NCI-H2029 treated with DMSO at 0.1 percent for 48 hours (cell line): Measurements from ENCODE around the gene COL18A1.

Experiments
- DNase-seq: peaks from one replicate; lab custom pipeline; 2025; lab: John Stamatoyannopoulos, UW

Gene COL18A1

GRCh38 chr21:45480701-45481500 is 75.9 kb downstream of the COL18A1 start:
- DNase-seq, result no peak

- DNase-seq, result no peak
Observed at GRCh38 chr21:45481566-45481965, 76.6 kb downstream of the COL18A1 start.

DNA sequence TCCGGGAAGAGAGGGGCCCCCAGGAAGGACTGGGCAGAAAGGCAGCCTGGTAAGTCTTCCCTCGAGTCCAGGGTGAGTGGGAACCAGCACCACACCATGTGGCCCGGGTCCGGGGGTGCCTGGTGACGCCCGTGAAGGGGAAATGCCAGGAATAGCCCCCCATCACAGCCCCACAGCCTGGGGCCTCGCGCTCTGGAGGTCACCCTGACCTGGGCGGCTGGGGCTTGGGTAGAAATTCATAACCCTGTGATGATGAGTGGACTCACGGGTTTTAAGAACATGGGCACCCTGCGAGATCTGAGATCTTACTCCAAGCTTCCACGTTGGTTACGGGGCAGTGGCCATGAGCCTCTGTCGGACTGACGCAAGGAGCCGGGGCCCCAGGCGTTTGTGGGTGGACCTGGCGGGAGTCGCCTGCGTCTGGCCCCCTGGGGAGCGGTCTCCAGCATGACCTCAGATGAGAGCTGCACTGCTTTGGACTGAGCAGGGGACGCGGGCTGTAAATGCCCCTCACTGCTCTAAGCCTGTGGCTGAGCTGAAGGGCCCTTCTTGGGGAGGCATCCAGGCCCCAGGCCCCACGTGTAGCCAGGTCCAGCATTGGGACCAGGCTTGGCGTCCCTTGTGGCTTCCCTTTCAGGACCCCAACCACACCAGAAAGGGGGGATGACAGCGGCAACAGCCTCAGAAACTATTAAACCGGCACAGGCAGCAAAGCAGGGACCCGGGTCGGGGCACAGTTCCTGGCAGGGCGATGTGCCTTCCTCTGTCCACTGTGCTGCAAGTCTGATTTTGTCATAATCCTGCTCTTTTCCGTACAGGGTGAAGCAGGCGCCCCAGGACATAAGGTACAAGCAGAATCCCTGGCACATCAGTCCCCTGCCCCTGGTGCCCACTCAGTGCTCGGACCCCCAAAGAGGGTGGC is 77.3 kb downstream of the COL18A1 start:
- no peak for DNase-seq

DNA sequence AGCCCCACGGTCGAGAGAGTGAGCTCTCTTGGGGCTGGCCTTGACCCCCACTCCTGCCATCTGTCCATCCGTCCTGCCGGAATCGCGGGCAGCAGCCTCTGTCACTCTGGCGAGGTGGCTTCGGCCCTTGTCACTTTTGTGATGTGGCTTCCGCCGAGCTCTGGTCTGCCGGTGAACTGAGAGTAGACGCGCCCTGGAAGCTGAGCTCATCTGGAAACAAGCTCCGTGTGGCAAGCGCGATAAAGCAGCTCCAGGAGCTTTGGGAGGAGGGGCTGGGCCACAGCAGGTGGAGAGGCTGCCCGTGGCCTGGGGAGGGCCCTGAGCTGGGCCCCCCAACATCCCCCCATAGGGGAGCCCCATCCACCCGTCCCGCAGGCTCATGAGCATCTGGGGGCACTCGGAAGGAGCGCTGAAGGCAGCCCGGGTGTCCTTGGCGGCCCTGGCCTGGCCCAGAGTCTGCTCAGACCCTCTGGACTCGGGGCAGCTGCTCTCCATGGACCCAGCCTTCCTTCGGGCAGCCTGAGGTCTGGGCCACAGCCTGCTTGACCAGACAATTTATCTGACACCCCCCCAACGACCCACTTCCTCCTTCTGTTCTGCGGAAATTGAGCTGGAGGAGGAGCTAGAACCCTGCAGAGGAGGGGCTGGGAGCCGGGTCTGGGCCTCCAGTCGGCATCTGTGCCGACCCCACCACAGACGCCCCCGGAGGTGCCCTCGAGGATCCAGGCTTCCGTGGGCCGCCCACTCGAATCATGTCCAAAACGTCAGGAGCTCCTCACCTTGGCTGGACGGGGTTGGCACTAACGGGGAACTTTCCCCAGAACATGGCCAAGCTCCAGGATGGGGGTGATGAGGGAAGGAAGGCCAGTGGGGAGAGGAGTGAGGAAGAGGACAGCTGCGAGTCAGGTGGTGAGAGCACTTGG is 78.2 kb downstream of the COL18A1 start:
- DNase-seq, result no peak

DNA sequence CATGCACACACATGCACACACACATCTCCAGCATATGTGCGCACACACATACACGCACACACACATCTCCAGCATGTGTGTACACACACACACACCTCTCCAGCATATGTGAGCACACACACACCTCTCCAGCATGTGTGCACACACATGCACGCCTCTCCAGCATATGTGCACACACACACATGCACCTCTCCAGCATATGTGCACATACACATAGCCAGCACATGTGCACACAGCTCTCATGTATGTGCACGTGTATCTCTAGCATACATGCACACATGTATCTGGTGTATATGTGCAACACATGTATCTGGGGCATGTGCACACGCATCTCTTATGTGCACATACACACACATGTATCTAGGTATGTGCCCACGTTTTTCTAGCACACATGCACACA is 79.4 kb downstream of the COL18A1 start:
- DNase-seq, result no peak

DNA sequence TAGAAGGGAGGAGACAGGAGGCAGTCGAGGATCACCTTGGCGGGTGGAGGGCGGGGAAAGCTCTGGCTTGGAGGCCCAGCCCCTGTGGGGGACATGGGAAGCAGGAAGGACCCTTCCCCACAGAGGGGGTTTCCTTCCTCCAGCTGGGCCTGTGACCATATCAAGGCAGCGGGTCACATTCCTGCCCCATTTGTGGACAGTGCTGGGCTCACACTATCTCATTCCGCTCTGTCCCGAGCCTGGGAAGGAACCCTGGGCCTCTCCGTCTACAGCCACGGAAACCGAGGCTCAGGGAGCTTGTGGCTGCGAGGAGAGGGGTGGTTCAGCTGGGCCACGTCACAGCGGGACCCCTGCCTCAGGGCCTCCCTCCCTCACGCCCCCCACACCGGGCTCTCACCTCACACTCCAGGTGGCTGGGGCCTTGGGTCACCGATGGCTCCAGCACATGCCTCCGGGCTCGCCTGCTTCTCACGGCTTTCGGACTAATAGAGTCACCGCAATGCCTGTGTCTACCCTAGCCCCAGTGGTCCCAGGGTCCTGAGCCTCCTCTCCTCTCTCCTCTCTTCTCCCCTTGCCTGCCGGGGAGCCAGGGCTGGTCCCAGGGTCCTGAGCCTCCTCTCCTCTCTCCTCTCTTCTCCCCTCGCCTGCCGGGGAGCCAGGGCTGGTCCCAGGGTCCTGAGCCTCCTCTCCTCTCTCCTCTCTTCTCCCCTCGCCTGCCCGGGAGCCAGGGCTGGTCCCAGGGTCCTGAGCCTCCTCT is 80.9 kb downstream of the COL18A1 start:
- DNase-seq, result no peak

GRCh38 chr21:45486443-45487160 is 81.6 kb downstream of the COL18A1 start:
- no peak for DNase-seq

DNA sequence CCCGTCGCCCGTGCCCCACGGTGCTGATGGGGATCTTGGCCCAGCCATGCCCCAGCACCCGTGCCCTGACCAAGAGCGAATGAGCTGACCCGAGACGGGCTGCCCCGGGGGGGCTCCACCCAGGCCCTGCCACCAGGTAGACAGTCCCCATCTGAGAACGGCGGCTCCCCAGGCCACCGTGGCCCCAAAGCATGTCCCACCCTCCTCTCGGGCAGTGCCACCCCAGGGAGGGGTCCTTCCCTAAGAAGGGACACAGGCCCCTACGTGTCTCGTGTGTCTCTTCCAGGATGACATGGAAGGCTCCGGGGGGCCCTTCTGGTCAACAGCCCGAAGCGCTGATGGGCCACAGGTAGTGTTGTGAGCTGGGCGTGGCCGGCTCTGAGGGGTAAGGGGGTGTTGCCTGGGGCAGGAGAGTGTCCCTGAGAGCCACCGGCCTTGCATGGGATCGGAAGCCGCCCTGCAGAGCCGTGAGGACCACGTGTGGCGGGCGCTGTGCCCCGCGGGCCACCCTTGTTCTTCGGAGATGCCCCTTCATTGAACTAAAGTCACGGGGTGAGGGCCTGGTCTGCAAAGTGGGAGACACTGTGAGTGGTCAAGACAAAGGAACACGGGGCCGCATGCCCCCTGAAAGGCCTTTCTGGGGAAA is 82.3 kb downstream of the COL18A1 start:
- no peak for DNase-seq

DNA sequence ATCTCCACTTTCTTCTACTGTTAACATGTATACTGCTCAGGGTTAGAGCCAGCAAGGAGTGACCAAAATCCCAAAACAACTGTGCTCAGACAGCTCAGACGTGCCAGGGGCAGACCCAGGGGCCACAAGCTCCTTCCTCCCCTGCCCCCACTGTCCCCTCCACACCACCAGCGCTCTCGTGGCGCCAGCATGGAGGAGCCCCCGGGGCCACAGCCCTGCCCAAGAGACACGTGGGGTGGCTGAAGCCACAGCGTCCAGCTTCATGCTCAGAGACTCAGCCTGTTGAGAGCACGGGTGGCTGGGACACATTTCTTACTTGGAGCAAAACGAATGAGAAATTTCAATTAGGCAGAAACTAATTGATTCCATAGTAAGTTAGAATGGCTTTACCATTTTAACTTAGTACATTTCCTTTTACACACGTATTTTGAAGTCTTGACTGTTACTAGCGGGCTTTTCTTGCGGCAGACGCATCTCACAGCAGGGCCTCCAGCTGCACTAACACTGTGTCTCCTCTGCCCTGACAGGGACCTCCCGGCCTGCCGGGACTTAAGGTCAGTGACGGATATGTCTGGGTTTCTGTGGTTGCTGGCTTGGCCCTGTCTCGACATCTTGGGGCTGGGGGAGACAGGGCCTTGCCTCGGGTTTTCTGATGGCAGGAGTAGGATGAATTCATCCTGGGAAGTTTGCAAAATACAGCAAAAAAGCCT is 83.1 kb downstream of the COL18A1 start:
- DNase-seq, result no peak

DNA sequence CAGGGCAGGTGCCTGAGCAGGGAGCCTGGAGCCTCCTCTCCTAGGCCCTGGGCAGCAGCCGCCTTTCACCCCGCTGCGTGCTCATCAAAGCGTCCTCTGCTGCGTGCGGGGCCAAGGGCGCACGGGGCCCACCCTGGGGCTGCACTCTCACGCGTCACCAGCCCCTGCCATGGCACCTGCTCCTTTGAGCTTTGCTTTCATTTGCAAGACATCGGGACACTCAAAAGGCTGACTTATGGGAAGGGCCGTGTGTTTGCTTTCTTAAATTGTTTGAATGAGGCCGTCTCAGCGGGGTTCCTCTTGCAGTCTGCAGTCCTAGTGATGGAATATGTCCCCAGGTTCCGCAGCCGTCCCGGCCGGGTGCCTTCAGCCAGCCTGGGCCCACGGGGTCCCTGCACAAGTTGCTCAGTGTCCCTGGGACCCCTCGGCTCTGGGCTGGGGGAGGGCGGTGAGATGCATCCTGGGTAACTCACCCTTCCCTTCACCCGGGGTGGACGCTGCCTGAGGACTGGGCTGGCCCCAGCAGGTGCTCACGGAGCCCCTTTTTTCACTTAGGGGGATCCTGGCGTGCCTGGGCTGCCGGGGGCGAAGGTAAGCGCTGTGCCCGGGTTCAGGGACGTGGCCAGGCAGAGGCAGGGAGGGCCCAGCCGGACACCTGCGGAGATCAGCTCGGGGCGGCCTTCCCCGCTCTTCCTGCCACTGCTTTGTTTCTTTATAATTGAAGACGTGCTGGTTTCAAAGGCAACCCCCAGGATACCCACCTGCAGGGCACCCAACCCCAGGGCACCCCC is 84.2 kb downstream of the COL18A1 start:
- DNase-seq, result no peak

DNA sequence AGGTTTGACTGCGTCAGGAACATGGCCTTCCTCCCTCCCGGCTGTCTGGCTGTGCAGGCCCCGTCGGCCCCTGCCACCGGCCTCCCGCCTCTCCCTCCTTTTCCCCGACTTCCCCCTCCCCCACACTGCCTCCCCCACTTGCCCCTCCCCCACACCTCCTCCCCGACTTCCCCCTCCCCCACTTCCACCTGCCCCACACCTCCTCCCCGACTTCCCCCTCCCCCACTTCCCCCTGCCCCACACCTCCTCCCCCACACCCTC is 84.7 kb downstream of the COL18A1 start:
- no peak for DNase-seq

DNA sequence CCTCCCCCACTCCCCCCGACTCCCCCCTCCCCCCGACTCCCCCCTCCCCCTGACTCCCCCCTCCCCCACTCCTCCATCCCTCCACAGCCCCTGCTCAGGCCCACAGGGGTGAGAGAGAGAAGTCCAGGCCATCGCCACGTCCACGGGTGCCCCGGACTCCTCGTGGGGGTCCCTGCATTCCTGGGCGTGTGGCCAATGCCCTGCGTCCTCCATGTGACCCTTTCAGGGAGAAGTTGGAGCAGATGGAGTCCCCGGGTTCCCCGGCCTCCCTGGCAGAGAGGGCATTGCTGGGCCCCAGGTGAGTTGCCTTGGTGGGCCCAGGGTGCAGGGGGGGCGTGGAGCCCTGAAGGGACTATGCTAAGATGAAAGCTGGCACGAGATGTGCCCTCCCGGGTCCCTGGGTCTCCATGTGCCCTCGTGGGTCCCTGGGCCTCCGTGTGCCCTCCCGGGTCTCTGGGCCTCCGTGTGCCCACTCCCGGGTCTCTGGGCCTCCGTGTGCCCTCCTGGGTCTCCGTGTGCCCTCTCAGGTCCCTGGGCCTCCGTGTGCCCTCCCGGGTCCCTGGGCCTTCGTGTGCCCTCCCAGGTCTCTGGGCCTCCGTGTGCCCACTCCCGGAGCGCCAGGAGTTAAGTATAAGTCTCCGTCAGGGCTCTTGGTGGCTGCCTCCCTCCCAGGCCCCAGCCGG is 85.2 kb downstream of the COL18A1 start:
- no peak for DNase-seq

DNA sequence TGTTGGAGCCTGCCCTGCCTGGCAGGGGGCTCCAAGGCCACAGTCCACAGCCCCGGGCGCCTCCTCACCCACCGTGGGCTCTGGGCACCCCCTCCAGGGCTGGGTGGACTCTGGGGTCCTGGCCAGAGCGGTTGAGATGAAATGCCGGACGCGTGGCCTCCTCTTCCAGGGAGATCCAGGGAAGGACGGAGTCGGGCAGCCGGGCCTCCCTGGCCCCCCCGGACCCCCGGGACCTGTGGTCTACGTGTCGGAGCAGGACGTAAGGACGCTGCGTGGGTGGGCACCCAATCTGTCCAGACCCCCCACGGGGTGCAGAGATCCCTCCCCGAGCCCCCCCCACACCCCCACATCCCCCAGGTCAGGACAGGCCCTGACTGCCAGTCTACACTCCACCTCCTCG is 86.1 kb downstream of the COL18A1 start:
- no peak for DNase-seq

- no peak for DNase-seq
Observed at GRCh38 chr21:45491623-45492022, 86.7 kb downstream of the COL18A1 start.

DNA sequence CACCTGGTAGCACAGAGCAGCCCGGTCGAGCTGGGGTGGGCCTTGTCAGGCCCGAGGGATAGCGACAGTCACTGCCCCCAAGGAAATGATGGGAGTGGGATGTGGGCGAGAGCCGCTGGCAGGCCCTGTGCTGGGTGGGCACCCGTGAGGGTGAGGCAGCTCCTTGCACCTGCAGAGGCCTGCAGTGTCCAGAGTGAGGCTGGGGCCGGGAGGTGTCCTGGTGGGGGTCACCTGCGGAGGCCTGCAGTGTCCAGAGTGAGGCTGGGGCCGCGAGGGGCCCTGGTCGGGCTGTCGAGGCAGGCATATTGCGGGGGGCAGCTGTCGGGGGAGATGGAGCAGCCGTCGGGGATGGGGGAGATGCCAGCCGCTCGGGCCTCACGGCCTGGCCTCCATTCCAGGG is 87.8 kb downstream of the COL18A1 start:
- no peak for DNase-seq

- DNase-seq, result no peak
Observed at GRCh38 chr21:45493401-45494001, 88.5 kb downstream of the COL18A1 start.

DNA sequence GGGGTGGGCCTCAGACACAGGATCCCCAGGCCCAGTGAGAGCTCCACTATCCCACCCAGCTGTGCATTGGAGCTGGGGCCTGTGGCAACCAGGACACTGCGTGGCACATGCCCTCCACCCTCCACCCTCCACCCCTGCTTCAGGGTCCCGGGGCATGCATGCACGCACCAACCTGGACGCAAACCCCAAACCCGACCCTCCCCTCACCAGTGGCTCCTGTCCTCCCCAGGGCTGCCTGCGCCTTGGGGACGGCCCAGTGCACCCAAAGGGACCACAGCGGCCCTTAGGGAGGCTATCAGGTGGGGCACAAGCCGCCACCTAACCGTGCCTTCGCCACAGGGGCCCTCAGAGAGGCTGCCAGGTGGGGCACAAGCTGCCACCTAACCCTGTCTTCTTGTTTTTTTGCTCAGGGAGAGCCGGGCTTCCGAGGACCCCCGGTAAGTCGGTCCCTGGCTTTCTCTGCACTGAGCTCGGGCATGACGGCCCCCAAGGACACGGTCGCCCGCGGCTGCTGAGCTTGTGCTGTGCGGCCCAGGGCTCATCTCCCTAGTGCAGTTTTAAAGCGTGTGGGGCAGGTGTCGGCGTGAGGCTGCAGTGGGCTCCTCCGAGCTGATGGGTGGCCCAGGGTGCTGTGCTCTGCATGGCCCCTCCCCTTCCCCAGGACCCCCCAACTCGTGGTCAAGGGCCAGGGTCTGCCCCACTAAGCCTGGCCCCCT is 89.3 kb downstream of the COL18A1 start:
- DNase-seq, result no peak
